GM21390 (cell line): ENCODE results near the gene PACRG.
A peak's percentile ranks its signal among the peaks of the same experiment; 100 is the strongest.
"Not testable (repeated sequence)": the region's sequence is repeated elsewhere in the genome, so short reads cannot be mapped to it uniquely, and the experiment has no call there.

ENCODE experiments used
- ATAC-seq: cut with Tn5 transposase; IDR thresholded peaks from one replicate; pipeline ENCODE4 v1.9.1; 2021; ENCODE audit not compliant: unreplicated experiment

Gene PACRG

DNA sequence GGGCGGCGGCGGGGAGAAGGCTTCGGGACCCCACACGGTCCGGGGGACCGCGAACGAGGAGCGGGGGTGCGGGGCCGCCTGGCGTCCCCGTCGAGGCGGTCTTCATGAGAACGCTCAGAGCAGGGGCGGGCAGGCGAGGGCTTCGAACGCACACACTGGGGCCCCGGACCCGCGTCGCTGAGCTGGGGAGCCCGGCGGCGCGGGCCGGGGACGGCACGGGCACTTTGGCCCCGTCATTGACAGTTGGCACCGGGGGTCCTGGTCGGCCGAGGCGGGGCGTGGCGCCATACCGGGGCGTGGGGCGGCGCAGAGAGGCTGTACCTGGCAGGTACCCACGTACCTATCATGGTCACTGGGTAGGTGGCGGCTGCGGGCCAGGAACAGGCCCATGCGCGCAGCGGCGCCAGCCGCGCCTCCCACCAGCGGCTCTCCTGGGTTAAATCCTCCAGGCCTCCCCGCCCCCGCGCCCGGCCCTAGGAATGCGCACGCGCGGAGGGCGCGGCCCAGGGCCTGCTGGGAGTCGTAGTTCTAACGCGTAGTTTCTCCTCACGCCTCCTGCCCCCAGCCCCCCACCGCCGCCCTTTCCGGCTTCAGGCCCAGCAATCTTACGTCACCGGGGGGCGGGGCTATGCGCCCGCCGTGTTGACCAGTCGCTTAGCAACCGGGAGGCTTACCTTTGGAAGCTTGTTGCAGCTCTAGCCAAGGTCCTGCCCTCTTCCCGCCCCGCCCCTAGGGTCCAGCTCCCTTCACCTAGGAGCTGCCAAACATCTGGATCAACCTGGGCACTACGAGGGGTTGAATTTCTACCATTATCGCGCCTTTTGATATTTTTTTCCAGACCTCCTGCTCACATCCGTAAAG, at the start of gene PACRG, which contains the start of gene PRKN:
Gene PACRG (plus strand): TSS at position 653 of the 861 bp plus-strand sequence.
Gene PRKN (minus strand): TSS at position 445 of the 861 bp plus-strand sequence.
- ATAC-seq = peak; percentile 98

DNA sequence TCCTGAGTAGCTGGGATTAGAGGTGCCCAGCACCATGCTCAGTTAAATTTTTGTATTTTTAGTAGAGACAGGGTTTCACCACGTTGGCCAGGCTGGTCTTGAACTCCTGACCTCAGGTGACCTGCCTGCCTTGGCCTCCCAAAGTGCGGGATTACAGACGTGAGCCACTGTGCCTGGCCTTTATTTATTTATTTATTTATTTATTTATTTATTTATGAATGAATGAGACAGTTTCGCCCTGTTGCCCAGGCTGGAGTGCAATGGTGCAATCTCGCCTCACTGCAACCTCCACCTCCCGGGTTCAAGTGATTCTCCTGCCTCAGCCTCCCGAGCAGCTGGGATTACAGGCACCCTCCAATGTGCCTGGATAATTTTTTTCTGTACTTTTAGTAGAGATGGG, 48.9 kb upstream of the PACRG start:
- ATAC-seq = not testable (repeated sequence)

DNA sequence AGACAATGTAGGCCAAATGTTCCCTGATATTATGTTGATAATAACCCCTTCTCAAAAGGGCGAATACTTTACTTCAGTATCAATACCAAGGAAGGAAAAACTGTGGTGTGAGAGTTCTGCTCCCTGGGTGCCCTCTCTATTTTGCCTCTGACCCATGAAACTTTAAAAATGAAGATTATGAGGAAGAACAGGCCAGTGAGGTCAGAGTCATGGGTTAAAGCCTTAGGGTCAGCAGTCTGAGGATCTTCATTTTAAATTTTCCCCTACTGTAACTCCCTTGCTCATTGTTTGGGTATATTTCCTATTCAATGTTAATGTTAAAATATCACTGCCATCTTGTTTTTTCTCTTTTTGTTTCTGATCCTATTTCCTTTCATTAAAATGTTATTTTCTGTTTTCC, 48.1 kb upstream of the PACRG start:
- ATAC-seq = no peak

DNA sequence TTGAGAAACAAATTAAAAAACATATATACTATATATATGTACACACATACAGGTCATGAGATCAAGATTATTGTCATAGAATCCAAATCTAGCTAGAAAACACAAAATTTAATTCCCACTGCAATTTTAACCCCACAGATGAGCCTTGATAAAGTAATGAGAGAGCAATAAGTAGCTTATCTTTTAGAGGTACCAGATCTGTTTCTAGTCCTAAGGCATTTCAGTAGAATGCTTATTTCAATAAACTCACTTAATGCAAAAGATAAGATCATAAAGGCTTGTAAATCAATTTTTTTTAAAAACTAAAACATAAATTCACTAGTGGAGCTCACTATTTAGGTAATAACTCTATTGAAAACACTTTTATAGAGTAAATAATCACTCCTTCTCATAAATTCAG, 47.4 kb upstream of the PACRG start:
- ATAC-seq = no peak

DNA sequence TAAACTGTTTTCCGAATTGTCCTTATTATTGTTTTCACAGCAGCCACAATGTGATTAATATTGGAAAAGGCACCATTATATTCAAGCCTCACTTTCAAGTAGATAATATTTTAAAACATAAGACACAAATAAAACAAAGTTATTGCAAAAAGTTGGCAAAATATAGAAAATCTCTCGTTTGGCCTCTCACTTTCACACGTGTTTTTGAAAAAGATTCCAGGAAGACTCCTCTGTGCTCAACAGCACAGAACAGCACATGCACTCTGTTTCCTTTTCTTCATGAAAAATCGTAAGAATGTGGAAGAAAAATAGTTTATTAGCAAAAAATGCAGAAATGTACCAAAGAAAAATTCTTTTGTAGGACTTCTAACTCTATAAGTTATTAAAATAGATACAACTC, 46.9 kb upstream of the PACRG start:
- no peak for ATAC-seq

DNA sequence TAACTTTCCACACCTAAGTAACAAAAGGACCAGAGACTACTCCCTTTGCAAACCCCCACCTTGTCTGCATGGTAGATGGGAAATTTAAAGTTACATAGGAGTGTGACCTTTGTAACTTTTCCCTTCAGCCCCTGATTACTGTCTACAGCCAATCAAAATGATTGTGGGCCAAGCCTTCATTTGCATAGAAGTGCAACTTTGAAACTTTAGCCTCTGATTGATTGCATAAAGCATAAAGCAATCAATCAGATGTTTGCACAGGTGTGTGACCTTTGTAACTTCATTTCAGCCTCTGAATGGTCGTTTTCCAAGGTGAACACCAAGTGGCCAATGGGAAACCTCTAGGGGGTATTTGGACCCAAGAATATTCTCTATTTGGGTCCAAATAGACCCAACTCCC, 46.3 kb upstream of the PACRG start:
- ATAC-seq = no peak

DNA sequence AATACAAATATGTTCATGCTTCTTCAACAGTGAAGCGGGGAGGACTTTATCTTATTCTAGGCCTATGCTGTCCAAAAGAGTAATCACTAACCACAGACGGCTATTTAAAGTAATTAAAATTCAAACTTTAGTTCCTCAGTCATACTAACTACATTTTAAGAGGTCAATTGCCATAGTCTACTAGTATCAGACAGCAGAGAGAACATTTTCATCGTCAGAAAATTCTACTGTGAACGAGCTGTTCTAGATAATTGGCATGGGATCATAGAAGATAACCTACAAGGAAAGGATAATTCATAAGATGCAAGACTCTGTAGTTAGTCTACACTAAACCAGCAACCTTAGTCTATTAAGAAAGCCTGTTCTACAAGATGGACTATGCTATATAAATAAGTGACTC, 44.6 kb upstream of the PACRG start:
- ATAC-seq = no peak

DNA sequence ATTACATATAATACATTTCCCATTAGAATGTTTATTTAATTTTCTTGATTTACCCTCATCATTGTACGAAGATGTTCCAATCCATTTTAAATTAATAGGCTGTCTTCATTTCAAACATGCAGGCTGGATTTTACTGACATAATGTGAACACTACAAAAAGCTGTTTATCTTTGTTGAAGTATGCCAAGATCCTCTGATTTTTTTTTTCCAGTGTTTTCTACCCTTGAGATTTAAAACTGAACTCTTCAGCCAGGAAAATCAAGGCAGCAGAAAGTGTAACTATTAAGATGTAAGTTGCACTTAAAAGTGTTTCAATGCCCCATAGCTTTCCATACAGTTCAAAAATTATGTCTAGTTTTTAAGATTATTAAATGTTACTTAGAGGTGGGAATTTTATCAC, 43.7 kb upstream of the PACRG start:
- no peak for ATAC-seq

DNA sequence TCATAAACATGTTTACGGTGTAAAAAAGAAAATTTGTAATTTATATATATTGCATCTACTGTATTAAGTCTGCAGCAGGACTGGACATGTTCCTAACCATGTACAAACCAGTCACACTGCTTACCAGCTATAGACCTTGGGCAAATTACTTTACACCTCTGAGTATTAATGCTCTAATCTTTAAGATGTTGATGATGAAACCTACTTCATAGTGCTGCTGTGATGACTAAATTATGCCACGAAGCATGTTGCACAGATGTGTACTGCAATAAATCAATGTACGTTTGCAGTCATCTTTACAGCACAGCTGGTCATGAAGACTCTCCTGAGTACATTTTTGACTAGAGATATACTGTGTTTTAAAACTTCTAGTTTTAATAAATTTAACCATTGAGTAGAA, 42.8 kb upstream of the PACRG start:
- ATAC-seq = no peak

DNA sequence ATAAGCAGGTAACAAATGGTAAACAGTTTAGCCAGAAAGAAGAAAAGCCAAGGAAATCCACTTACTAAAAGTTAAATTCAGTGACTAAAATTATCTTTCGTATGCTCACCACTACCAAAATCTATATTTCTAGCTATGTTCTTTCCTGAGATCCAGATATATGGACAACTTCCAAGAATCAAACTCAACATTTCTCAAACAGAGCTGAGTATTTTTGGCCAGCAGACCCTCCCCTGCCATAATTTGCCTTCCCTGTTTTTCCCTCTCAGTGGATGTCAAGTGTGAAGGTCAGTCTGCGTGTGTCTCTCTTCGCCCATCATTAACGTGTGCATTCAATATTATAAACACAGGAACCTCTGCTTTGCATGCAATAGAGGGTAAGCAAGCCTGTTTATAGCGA, 42.2 kb upstream of the PACRG start:
- no peak for ATAC-seq

DNA sequence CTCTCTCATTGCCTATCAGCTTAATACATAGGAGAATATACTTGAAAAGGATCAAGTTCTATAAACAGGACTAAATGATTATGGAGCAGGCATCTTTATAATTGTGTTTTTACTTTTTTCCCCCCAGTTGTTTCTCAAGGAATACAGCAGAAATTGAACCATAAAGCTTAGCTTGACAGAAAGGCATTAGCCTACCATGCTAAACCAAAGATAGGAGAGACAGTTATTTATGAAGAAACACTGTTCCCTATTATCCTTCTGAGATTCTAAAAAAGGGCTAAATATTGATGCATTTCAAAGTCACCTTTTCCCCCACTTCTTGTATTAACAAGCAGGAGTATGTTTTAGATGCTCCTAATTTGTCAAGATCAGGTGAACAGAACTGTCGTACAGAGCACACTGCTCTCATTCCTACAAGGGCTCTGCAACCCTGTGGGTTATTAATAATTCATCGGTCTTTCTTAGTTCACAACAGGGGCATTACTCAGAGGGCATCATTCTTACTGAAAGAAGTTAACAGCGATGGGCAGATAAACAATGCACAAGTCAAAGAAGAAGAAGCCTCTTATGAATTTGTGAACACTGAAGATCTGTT, 38.9 kb upstream of the PACRG start:
- no peak for ATAC-seq

DNA sequence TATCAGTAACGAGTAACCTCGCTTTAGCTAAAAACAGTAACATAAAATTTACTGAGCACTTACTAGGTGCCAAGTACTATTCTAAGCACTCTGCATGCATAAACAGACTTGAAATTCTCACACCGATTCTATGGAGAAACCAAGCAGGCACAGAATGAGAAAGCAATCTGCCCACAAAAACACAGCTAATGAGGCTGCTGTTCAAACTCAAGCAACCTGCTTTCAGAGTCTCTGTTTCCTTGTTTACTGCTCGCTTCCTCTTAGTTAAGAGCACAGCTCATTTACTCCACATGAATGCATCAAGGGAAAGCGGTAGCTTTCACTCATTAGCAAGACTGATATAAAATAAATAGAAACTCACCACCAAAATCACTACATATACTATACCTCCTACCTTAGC, 37.6 kb upstream of the PACRG start:
- ATAC-seq = no peak

DNA sequence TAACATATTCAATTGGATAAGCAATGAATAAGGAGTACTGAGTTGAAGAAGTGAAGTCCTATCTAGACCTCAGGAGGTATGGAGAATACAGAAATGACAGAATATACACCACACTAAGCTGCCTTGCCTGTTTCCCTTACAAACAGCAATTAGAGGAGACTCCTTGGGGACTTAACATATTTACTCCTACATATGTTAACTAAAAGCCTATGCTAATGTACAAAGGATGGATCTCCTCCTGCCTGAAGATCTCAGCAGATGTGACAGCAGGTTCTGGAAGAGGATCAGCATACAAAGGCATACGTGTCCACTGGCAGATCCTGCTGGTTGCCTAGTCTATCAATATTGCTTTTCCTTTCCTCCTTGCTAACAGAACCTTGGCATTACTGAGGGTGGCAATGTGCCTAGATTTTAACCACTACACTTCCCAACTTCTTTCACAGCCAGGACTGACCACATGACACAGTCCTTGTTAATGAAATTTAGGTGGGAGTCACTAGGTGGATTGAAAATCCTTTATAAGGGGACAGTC, 29.8 kb upstream of the PACRG start:
- ATAC-seq = no peak

DNA sequence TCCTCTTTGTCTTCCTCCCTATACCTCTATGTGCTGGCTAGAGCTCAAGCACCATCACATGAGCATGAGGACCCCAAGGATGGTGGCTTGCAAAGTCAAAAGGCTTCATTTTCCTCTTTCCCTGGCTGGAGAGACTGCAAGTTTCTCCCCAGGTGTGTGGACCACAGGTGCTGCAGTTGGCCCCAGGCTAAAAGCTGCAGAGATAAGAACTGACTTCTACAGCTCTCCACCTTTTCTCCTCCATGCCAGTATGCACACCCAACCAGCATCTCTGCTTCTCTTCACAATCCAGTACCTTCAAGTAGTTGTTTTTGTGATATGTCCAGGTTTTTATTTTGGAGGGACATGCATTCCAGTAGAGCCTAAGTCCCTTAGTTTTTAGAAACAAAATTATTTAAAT, 29.3 kb upstream of the PACRG start:
- ATAC-seq = no peak

DNA sequence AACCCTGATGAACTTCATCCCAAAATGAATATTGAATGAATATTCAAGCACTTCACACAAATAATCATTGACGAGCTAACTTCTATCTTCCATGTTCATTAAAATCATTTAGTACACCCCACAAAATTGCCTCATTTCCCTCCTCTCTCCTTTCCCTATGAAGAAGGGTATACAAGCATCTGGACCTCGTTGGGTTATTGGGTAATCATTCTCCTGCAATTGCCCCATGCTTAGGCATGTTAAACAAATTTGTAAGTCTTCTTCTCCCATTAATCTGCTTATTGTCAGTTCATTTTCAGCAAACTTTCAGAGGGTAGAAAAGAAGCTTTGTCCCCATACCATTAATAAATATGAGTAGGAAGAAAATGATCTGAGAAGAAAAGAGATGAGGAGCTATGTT, 27.8 kb upstream of the PACRG start:
- no peak for ATAC-seq

DNA sequence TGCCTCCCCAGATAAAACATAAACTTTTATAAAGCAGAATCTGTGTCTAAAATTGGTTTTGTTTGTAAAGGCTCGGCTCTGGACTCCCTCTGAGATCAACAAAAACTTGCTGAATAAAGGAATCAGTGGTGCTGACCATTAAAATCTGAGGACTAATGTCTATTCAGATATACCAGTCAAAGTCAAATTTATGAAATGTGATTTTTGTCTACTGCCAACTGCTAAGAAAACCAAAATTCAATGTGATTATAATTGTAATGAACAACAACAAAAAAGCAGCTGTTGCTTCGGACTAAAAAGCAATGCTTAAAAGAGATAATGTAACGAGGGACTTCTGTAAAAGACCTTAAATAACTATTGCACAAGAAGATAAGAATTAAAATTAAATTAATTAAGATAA, 26.8 kb upstream of the PACRG start:
- no peak for ATAC-seq

DNA sequence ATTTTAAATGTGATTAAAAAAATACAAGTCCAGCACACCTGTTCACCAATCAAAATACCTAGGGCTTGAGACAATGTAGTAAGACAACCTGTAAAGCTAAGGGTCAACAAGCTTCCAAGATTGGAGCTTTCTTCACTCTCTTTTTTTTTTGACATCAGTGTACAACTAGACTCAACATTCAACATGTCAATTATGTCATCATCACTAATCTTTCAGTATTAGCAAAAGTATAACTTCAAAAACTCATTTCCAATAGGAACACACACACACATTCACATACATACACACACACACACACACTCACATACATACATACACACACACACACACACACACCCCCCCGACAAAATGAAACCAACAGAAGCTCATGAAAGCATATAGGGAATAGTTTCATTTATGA, 26.2 kb upstream of the PACRG start:
- no peak for ATAC-seq

DNA sequence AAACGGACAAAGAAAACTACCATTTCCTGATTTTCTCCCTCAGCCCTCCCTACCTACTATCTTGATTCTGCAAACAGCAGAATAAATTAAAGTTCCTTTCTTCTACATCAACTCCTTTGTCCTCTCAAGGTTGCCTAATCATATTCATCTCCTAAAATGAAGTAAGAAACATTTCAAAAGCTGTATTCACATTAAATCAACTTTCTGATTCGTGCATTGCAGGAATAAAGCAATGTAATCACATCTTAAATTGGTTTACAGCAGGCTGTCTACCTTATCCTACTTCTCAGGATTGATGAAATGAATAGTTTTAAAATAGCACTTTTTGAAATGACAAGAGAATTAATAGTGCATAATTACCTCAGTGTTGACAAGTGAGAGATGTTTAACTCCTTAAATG, 25.3 kb upstream of the PACRG start:
- no peak for ATAC-seq

DNA sequence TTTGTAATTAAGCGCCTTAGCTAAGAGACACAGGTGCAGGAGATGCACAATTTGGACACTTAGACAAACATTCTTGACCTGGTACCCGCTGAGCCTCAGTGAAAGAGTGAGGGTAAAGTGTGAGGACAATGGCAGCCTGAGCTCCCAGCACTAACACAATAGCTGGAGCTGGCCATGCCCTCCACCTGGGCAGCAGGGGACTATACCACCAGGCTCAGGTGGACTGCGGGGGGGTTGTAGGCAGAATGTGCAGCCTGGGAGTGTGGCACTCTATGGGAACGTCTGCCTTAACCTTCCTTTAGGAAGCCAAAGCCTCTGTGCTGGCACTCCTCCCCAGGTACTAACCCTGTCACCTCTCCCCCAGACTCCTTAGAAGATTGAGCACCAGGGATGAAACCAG, 23.8 kb upstream of the PACRG start:
- no peak for ATAC-seq

DNA sequence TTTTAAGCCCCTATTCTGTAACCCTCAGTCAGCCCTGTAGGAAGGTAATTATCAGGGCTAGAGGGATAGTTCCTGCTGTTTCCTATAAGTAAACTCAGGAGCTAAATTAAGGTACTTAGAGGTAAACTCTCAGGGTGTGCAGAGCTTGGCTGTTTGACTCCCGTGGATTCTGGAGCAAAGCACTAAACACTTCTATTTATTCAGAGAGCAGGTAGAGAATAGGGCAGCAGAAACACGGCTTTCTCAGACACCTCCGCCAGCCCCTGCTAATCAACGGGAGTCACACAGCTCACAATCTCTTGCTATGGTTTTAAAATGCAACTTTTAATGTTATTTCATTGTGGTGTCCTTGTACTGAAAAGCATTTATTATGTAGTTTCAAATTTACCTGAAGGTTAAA, 22.0 kb upstream of the PACRG start:
- ATAC-seq = no peak

DNA sequence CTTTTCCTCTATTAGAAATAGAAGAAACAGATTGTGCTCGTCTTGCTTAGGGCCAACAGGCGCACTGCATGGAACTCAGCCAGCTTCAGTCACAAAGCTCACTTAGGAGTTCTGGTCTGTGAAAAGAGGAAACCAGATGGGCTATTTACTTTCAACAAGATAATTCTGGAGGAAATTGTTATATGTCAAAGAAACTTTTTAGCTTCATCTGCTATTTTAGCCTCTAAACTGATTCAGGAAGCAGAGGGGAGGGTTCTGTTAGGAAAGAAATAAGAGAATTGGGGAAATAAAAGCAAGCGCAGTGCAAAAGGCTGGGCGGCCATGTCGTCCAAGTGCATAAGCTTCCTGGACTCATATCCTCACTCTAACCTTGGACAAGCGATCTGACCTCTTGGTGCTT, 21.5 kb upstream of the PACRG start:
- ATAC-seq = no peak

DNA sequence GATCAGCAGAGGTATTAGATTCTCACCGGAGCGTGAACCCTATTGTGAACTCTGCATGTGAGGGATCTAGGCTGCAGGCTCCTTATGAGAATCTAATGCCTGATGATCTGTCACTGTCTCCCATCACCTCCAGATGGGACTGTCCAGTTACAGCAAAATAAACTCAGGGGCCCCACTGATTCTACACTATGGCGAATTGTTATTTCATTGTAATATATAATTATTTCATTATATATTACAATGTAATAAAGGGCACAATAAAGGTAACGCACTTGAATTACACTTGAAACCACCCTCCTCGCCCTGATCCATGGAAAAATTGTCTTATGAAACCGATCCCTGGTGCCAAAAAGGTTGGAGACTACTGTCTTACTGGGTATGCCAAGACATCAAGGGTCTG, 18.8 kb upstream of the PACRG start:
- ATAC-seq = no peak
